Spleen (tissue), 3 donors: ENCODE measurements around the gene MBNL2.

Source experiments
- POLR2A ChIP-seq, 3 donors: fragments of 450-650 bp; IDR thresholded peaks; one replicate each; pipeline ENCODE4 v1.5.1; 2017; ENCODE audit warnings: antibody characterized with exemption in 3 of 3, mild to moderate bottlenecking in 1 of 3
- POLR2AphosphoS5 ChIP-seq, 3 donors: sonication (generic); formaldehyde crosslinking; IDR thresholded peaks; one replicate each; pipeline ENCODE4 v1.5.1; 2017; ENCODE audit warnings: antibody characterized with exemption in 3 of 3

DNA sequence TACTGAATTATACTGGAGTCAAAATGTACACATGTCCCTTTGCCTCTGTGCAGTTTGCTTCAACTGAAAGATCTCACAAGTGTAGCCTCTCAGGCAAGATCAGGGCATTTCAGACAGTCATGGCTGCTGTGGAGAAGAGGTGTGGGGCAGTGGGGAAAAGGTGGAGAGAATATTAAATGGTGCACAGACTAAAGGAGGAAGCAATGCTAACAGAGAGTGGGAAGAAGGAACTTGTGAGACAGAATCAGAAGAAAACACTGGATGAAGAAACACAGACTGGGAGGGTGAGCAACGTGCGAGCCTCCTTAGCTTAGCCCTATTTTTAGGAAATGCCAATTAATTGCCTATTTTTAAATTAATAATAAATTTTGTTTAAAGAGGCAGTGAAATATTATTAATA lies 162.2 kb downstream of the MBNL2 start:
- TF ChIP-seq POLR2AphosphoS5 (IDR thresholded peaks at IDR 0.05), result no peak
- TF ChIP-seq POLR2A (IDR thresholded peaks at IDR 0.05), result no peak
